H4 (cell line): ENCODE measurements around the gene AMN. TPM values are rescaled to one million over a fixed set of nuclear protein-coding genes. Genes with fewer than 3 reads are reported as not detected.
"Not testable (repeated sequence)": the region's sequence is repeated elsewhere in the genome, so short reads cannot be mapped to it uniquely, and the experiment has no call there.

Experiments
- DNase-seq: peaks from one replicate; pipeline ENCODE4 v3.0.0-alpha.2; 2015; ENCODE audit warnings: low spot score
- total RNA-seq: library from RNA; depleted of rRNA; stranded (reverse); fragments of >200 nt; shearing (Covaris generic); gene quantifications from 2 replicates; pipeline ENCODE4 v1.2.3, GENCODE V29; 2014

The AMN gene
- total RNA-seq, 1 experiment from 2014 or later: not detected

GRCh38 chr14:102911991-102912761 lies 10.3 kb upstream of the AMN start:
- DNase-seq: no peak

- DNase-seq: no peak
These were observed 8.9 kb upstream of the AMN start for GRCh38 chr14:102913341-102914211.

GRCh38 chr14:102914474-102915291 lies 7.8 kb upstream of the AMN start:
- DNase-seq: no peak

GRCh38 chr14:102915292-102916110 lies 7.0 kb upstream of the AMN start:
- no peak for DNase-seq

GRCh38 chr14:102916347-102917055 lies 6.0 kb upstream of the AMN start:
- DNase-seq: no peak

- no peak for DNase-seq
These were observed 5.4 kb upstream of the AMN start for GRCh38 chr14:102917056-102917385.

GRCh38 chr14:102917469-102918211 lies 4.8 kb upstream of the AMN start:
- no peak for DNase-seq

- no peak for DNase-seq
These were observed 4.0 kb upstream of the AMN start for GRCh38 chr14:102918438-102918837.

GRCh38 chr14:102920273-102920997 lies 2.0 kb upstream of the AMN start:
- no peak for DNase-seq

GRCh38 chr14:102920998-102921304 lies 1.5 kb upstream of the AMN start:
- no peak for DNase-seq

GRCh38 chr14:102923201-102923924 lies 900 bp downstream of the AMN start:
- DNase-seq: no peak

GRCh38 chr14:102923925-102924486 lies 1.5 kb downstream of the AMN start:
- DNase-seq: no peak

- no peak for DNase-seq
These were observed 2.4 kb downstream of the AMN start for GRCh38 chr14:102924632-102925588.

- DNase-seq: no peak
These were observed 3.2 kb downstream of the AMN start for GRCh38 chr14:102925646-102926045.

- no peak for DNase-seq
These were observed 3.6 kb downstream of the AMN start for GRCh38 chr14:102926104-102926503.

GRCh38 chr14:102926840-102927239 lies 4.4 kb downstream of the AMN start:
- not testable (repeated sequence) for DNase-seq

- DNase-seq: no peak
These were observed 4.9 kb downstream of the AMN start for GRCh38 chr14:102927346-102927877.
